SU-DHL-6 (cell line): Measurements from ENCODE around the gene CDCA3.

Experiments
- H2AFZ ChIP-seq: fragments of 200-600 bp; sonication (generic); 2 replicates; pipeline ENCODE4 v1.6.1; 2014; ENCODE audit warnings: low read depth, mild to moderate bottlenecking, moderate library complexity, mixed read lengths, antibody characterized with exemption, low read length; ENCODE audit not compliant: severe bottlenecking
- H3F3A ChIP-seq: fragments of 200-600 bp; shearing (Covaris generic); 2 replicates; pipeline ENCODE4 v1.6.0; 2016; ENCODE audit warnings: antibody characterized with exemption, mild to moderate bottlenecking; ENCODE audit not compliant: insufficient read depth
- H3K27ac ChIP-seq: fragments of 200-600 bp; sonication (generic); 2 replicates; pipeline ENCODE4 v1.5.1; 2016; ENCODE audit warnings: low read depth, mild to moderate bottlenecking, low read length, moderate library complexity, mixed read lengths
- H3K27me3 ChIP-seq: fragments of 200-600 bp; sonication (generic), shearing (Covaris generic); 2 replicates; pipeline ENCODE4 v1.6.0; 2014; ENCODE audit warnings: mild to moderate bottlenecking, low read length
- H3K36me3 ChIP-seq: fragments of 200-600 bp; sonication (generic); 2 replicates; pipeline ENCODE4 v1.6.1; 2014; ENCODE audit warnings: mild to moderate bottlenecking, low read length, mixed read lengths
- H3K4me2 ChIP-seq: fragments of 300-600, 200-600 bp; shearing (Covaris generic), sonication (generic); 2 replicates; pipeline ENCODE4 v1.6.0; 2014; ENCODE audit warnings: low read length, low read depth, mild to moderate bottlenecking; ENCODE audit not compliant: poor library complexity, severe bottlenecking
- H3K4me3 ChIP-seq: fragments of 200-600 bp; sonication (generic); 2 replicates; pipeline ENCODE4 v1.5.1; 2014; ENCODE audit warnings: antibody characterized with exemption, low read length, mild to moderate bottlenecking, mixed read lengths; ENCODE audit not compliant: insufficient read depth, poor library complexity, severe bottlenecking
- H3K79me2 ChIP-seq: fragments of 200-600 bp; sonication (generic); 2 replicates; pipeline ENCODE4 v1.6.1; 2014; ENCODE audit warnings: mild to moderate bottlenecking, low read length, moderate library complexity; ENCODE audit not compliant: insufficient read depth
- H3K9ac ChIP-seq: fragments of 200-600 bp; sonication (generic); 2 replicates; pipeline ENCODE4 v1.7.0; 2014; ENCODE audit warnings: mild to moderate bottlenecking, low read length
- H3K9me2 ChIP-seq: fragments of 200-600 bp; sonication (generic); replicated peaks from 2 replicates; pipeline ENCODE4 v1.6.1; 2014; ENCODE audit warnings: low read length; ENCODE audit not compliant: insufficient read depth
- H3K9me3 ChIP-seq: fragments of 200-600 bp; sonication (generic); 2 replicates; pipeline ENCODE4 v1.6.1; 2014; ENCODE audit warnings: low read length, mixed read lengths; ENCODE audit not compliant: insufficient read depth
- H4K20me1 ChIP-seq: fragments of 200-600 bp; sonication (generic); 2 replicates; pipeline ENCODE4 v1.6.1; 2014; ENCODE audit warnings: low read depth, mild to moderate bottlenecking, antibody characterized with exemption, low read length, moderate library complexity, mixed read lengths
- CTCF ChIP-seq: fragments of 200-600 bp; sonication (generic); IDR thresholded peaks from one replicate; pipeline ENCODE4 v1.5.1; 2017; ENCODE audit warnings: antibody characterized with exemption, mild to moderate bottlenecking, low read length, moderate library complexity; ENCODE audit not compliant: insufficient read depth, poor library complexity, severe bottlenecking
- EZH2phosphoT487 ChIP-seq: fragments of 200-600 bp; sonication (generic), shearing (Covaris generic); conservative IDR thresholded peaks from 2 replicates; pipeline ENCODE4 v1.6.1; 2018; ENCODE audit warnings: mild to moderate bottlenecking, antibody characterized with exemption, low read length, moderate library complexity, mixed read lengths

CDCA3 gene

GRCh38 chr12:6827437-6827911, 23.6 kb downstream of the CDCA3 start:
- Histone ChIP-seq H3K36me3 (no peaks in the 10 kb centered on the region), H3K9me2 (no peaks in the 10 kb centered on the region), H3K9me3 (no peaks in the 10 kb centered on the region), H3F3A (no peaks in the 10 kb centered on the region), H3K9ac (no peak overlapping the region), H3K27ac (no peak overlapping the region), H3K27me3 (no peaks in the 10 kb centered on the region), H3K4me2 (no peak overlapping the region), H4K20me1 (no peaks in the 10 kb centered on the region; the same call in 1 of the 2 replicates), H2AFZ (no peak overlapping the region), H3K4me3 (no peak overlapping the region), H3K79me2 (no peaks in the 10 kb centered on the region)
- no peak for TF ChIP-seq EZH2phosphoT487

GRCh38 chr12:6826734-6827436, 24.2 kb downstream of the CDCA3 start:
- no peak overlapping the region for H3K27ac ChIP-seq
- H3K9me3 ChIP-seq, result no peaks in the 10 kb centered on the region
- no peaks in the 10 kb centered on the region; the same call in 1 of the 2 replicates for H4K20me1 ChIP-seq
- H3K36me3 ChIP-seq, result no peaks in the 10 kb centered on the region
- H3K79me2 ChIP-seq, result no peaks in the 10 kb centered on the region
- no peak overlapping the region for H3K4me2 ChIP-seq
- H3K4me3 ChIP-seq, result no peak overlapping the region
- H3K9ac ChIP-seq, result no peak overlapping the region
- no peak for TF ChIP-seq CTCF
- no peak for TF ChIP-seq EZH2phosphoT487
- H3K9me2 ChIP-seq, result no peaks in the 10 kb centered on the region
- no peak overlapping the region for H2AFZ ChIP-seq
- H3K27me3 ChIP-seq, result no peaks in the 10 kb centered on the region
- H3F3A ChIP-seq, result no peaks in the 10 kb centered on the region

- no peaks in the 10 kb centered on the region; the same call in 1 of the 2 replicates for H4K20me1 ChIP-seq
- no peak overlapping the region for H2AFZ ChIP-seq
- H3K27me3 ChIP-seq, result no peaks in the 10 kb centered on the region
- H3K4me3 ChIP-seq, result no peak overlapping the region
- H3K79me2 ChIP-seq, result no peaks in the 10 kb centered on the region
- no peak overlapping the region for H3K9ac ChIP-seq
- no peak overlapping the region for H3K4me2 ChIP-seq
- TF ChIP-seq EZH2phosphoT487, result no peak
- TF ChIP-seq CTCF, result no peak
- H3F3A ChIP-seq, result no peaks in the 10 kb centered on the region
- no peaks in the 10 kb centered on the region for H3K9me2 ChIP-seq
- no peaks in the 10 kb centered on the region for H3K36me3 ChIP-seq
- no peaks in the 10 kb centered on the region for H3K9me3 ChIP-seq
- H3K27ac ChIP-seq, result no peak overlapping the region
Measured at GRCh38 chr12:6826125-6826733, 24.9 kb downstream of the CDCA3 start.
